Transverse colon (tissue), 4 donors: ENCODE data around the gene VPS26B. TPM values are rescaled to one million over a fixed set of nuclear protein-coding genes. Genes with fewer than 3 reads are reported as not detected.

Experiments used
- DNase-seq: peaks from one replicate; pipeline ENCODE4 v3.0.0-alpha.2; 2019
- H3K27ac ChIP-seq, 4 donors: fragments of 200-600 bp; sonication (generic); 2 replicates each; pipeline ENCODE4 v1.5.1; 2016 to 2018; ENCODE audit warnings: inconsistent platforms in 4 of 4
- H3K27me3 ChIP-seq: fragments of 200-600 bp; sonication (generic); 2 replicates; pipeline ENCODE4 v1.5.1; 2017; ENCODE audit warnings: inconsistent platforms
- H3K36me3 ChIP-seq, 4 donors: fragments of 200-600 bp; sonication (generic); 2 replicates each; pipeline ENCODE4 v1.5.1; 2017 to 2019; ENCODE audit warnings: inconsistent platforms in 4 of 4
- H3K4me1 ChIP-seq, 4 donors: fragments of 200-600 bp; sonication (generic); 2 replicates each; pipeline ENCODE4 v1.5.1; 2017 to 2020; ENCODE audit warnings: inconsistent platforms in 4 of 4
- H3K4me3 ChIP-seq, 4 donors: fragments of 200-600 bp; sonication (generic); 1 replicate in 1 of 4; 2 replicates in 3 of 4; pipeline versions ENCODE4 v1.5.1 to v1.6.1; 2017 to 2019; ENCODE audit warnings: inconsistent platforms in 4 of 4
- H3K9me3 ChIP-seq, 2 donors: fragments of 200-600 bp; sonication (generic); 2 replicates each; pipeline ENCODE4 v1.5.1; 2017 to 2019; ENCODE audit warnings: inconsistent platforms in 2 of 2
- EP300 ChIP-seq: sonication (generic); formaldehyde crosslinking; IDR thresholded peaks from one replicate; pipeline ENCODE4 v1.6.1; 2017; ENCODE audit warnings: antibody characterized with exemption, low read depth
- POLR2A ChIP-seq: fragments of 450-650 bp; IDR thresholded peaks from one replicate; pipeline ENCODE4 v1.6.1; 2016; ENCODE audit warnings: antibody characterized with exemption, mild to moderate bottlenecking, moderate library complexity
- POLR2AphosphoS5 ChIP-seq, 3 donors: sonication (generic); formaldehyde crosslinking; IDR thresholded peaks; one replicate each; pipeline ENCODE4 v1.6.1; 2016; ENCODE audit warnings: antibody characterized with exemption in 3 of 3
- WGBS, 2 donors: methylation state at CpG; one replicate each; pipeline ENCODE4 v1.1.5; 2018; ENCODE audit warnings: low coverage in 1 of 2; 5-methylcytosine and 5-hydroxymethylcytosine counted together
- in situ Hi-C, 4 donors: fragments of 200-750 bp; cut with MboI; loops; one replicate each; pipeline versions ENCODE4 v1.15.0 to v1.15.1; 2017; ENCODE audit warnings: low sequenced_read_pairs in 3 of 4, low pct_ligation_motif_present in 1 of 4, low pct_unique_long_range_greater_than_20kb in 1 of 4
- intact Hi-C: fragments of 100-400 bp; cut with DNase I; formaldehyde crosslinking; loops from one replicate; pipeline ENCODE4 v1.15.1; 2023; ENCODE audit warnings: low total_unique reads
- total RNA-seq, 4 donors: library from RNA; depleted of rRNA; stranded (reverse); fragments of >200 nt; gene quantifications; one replicate each; pipeline ENCODE4 v1.1.0, GENCODE V29; 2016
- TF ChIP-seq, protein P1 (sequence below), 5 experiments: fragments of 200-600 bp in 3 of 5; fragments of 450-650 bp in 2 of 5; sonication (generic) in 3 of 5; IDR thresholded peaks; 1 replicate in 2 of 5; 2 replicates in 3 of 5; pipeline ENCODE4 v1.5.1; 2016 to 2017; ENCODE audit warnings: antibody characterized with exemption in 5 of 5, inconsistent platforms in 3 of 5, mild to moderate bottlenecking in 2 of 5, moderate library complexity in 1 of 5

VPS26B gene
- total RNA-seq, 4 donors from 2014 or later, result 32.8 to 49.4 (median 44.6) TPM

- Histone ChIP-seq H3K27ac (no peak overlapping the region), H3K9me3 (no peaks in the 10 kb centered on the region), H3K4me1 (peaks cover 5 to 19% (median 15%) of the 10 kb centered on the region in 4 donors), H3K36me3 (no peaks in the 10 kb centered on the region), H3K27me3 (peaks cover 100% of the 10 kb centered on the region), H3K4me3 (no peak overlapping the region)
- in situ Hi-C loops, result no loop called here
- intact Hi-C loops, result no loop called here
- TF ChIP-seq POLR2AphosphoS5 (IDR thresholded peaks at IDR 0.05) (no peak), EP300 (no peak), POLR2A (no peak)
- TF ChIP-seq, protein P1, sequence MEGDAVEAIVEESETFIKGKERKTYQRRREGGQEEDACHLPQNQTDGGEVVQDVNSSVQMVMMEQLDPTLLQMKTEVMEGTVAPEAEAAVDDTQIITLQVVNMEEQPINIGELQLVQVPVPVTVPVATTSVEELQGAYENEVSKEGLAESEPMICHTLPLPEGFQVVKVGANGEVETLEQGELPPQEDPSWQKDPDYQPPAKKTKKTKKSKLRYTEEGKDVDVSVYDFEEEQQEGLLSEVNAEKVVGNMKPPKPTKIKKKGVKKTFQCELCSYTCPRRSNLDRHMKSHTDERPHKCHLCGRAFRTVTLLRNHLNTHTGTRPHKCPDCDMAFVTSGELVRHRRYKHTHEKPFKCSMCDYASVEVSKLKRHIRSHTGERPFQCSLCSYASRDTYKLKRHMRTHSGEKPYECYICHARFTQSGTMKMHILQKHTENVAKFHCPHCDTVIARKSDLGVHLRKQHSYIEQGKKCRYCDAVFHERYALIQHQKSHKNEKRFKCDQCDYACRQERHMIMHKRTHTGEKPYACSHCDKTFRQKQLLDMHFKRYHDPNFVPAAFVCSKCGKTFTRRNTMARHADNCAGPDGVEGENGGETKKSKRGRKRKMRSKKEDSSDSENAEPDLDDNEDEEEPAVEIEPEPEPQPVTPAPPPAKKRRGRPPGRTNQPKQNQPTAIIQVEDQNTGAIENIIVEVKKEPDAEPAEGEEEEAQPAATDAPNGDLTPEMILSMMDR (IDR thresholded peaks at IDR 0.05), result no peak
- no peak for DNase-seq
- 18 to 19% methylated on average over 5 of the region's 5 CpGs for WGBS, 2 donors
Measured at GRCh38 chr11:134275188-134275533, 50.7 kb downstream of the VPS26B start.

DNA sequence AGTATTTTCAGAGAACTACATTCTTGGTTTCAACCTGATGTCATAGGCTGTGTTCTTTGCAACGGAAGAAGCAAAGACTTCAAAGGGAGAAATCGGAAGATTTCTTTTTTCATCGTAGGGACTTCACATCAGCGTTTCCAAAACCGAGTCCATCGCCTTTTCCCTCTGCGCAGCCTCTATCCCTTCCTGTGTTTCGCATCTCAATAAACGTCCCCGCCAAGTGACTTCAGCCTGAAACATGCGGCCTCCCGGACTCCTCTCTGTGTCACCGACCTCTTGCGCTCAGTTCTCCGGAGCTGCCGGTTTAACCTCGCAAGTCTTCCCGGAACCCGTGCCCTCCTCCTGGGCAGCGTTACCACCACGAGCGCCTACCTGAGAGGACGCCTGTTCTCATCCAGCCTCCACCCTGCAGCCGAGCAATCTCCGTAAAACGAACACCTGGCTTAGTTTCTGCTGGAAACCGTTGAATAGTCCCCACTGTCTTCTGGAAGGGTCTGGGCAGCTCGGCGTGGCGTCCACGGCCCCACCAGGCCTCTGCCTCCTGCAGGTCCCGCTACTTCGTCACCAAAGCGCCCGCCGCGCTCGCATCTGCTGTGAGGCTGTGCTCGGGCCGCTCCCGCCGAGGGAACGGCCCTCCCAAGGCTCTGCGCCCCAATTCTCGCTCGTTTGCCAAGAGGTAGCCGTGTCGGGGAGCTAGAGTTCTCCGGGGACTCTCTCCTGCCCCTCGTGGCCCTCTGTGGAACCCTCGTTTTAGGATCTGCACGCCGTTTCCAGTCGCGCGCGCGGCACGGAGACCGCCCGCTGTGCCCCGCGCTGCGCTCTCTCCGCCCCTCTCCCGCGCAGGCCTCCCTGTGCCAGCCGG lies 51.3 kb downstream of the VPS26B start, which contains the start of gene GLB1L3:
GLB1L3 (plus strand) TSS at position 846 of the 862 bp plus-strand sequence. CDS start 362 bp downstream, outside the sequence.
- no peaks in the 10 kb centered on the region for H3K36me3 ChIP-seq
- peaks cover 5 to 19% (median 15%) of the 10 kb centered on the region in 4 donors for H3K4me1 ChIP-seq
- peak; percentile 33 for DNase-seq
- intact Hi-C loops (no loop called here), in situ Hi-C loops (no loop called here)
- no peak within 1 kb of the TSS for H3K27ac ChIP-seq
- 9% methylated on average over 17 to 45 of the region's 68 CpGs for WGBS, 2 donors
- TF ChIP-seq POLR2AphosphoS5 (IDR thresholded peaks at IDR 0.05), result no peak
- TF ChIP-seq EP300, result no peak
- TF ChIP-seq, protein P1 (IDR thresholded peaks at IDR 0.05), result peak in 3 of 5 experiments; percentile 20 to 26 (median 26)
- no peak for TF ChIP-seq POLR2A
- peak within 1 kb of the TSS in 3 of 4 donors; percentile 2 to 45 (median 25) for H3K4me3 ChIP-seq
- no peaks in the 10 kb centered on the region for H3K9me3 ChIP-seq
- peaks cover 100% of the 10 kb centered on the region for H3K27me3 ChIP-seq

DNA sequence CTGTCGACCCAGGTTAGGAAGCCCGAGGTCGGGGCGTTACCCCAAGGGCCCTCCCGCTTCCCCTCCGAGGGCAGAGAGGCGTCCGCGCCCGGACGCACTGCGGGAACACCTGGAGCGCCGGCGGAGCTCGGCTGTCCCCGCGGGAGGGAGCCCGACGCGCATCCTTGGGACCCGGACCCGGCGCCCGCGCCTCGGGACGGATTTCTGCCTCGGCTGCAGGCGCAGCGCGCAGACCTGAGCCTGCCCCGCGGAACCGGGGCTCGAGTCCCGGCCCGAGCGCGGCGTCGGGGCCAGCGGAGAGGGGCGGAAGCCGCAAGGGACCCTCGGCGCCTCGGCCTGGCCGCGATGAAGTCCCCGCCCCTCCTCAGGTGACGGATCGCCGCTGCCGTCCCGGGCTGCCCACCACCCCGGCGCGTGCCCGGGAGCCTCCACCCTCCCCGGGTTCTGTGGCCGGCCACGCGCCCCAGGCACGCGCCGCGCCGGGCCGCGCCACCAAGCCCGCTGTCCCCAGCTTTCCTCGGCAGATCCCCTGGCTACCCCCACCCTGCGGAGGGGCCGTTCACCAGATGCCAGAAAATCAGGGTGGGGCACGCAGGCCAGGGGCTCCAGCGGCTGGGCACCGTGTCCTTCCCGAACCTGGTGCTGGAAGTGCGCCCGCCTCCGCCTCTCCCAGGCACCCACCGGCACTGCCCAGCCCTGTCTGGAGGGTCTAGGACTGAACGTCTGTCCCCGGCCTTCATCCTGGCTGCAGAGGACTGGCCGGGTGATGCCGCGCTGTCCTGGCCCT lies 52.1 kb downstream of the VPS26B start:
- Histone ChIP-seq H3K4me1 (peaks cover 5 to 19% (median 15%) of the 10 kb centered on the region in 4 donors), H3K4me3 (peak overlapping the region in 3 of 4 donors; percentile 2 to 45 (median 25)), H3K27ac (no peak overlapping the region), H3K36me3 (no peaks in the 10 kb centered on the region), H3K9me3 (no peaks in the 10 kb centered on the region), H3K27me3 (peaks cover 96% of the 10 kb centered on the region)
- 8% methylated on average over 9 of the region's 88 CpGs; no CpG with 5 or more reads in 1 of the 2 donors for WGBS, 2 donors
- intact Hi-C loops, result no loop called here
- in situ Hi-C loops, result no loop called here
- TF ChIP-seq POLR2AphosphoS5 (IDR thresholded peaks at IDR 0.05) (no peak), EP300 (no peak), POLR2A (no peak)
- TF ChIP-seq, protein P1 (IDR thresholded peaks at IDR 0.05), result no peak
- no peak for DNase-seq
